Gastrocnemius medialis (tissue), 4 donors: Measurements from ENCODE around the gene HS2ST1.

Source experiments
- POLR2A ChIP-seq, 2 donors: fragments of 450-650 bp; IDR thresholded peaks; one replicate each; pipeline ENCODE4 v1.6.1; 2017; ENCODE audit warnings: antibody characterized with exemption in 2 of 2, mild to moderate bottlenecking in 2 of 2, moderate library complexity in 2 of 2
- TF ChIP-seq, protein P1 (sequence below), 5 experiments: fragments of 450-650 bp in 3 of 5; fragments of 200-600 bp in 2 of 5; sonication (generic) in 2 of 5; IDR thresholded peaks in 4 of 5; conservative IDR thresholded peaks in 1 of 5; 1 replicate in 4 of 5; 2 replicates in 1 of 5; pipeline ENCODE4 v1.5.1; 2016 to 2019; ENCODE audit warnings: antibody characterized with exemption in 5 of 5, mild to moderate bottlenecking in 3 of 5, moderate library complexity in 3 of 5

DNA sequence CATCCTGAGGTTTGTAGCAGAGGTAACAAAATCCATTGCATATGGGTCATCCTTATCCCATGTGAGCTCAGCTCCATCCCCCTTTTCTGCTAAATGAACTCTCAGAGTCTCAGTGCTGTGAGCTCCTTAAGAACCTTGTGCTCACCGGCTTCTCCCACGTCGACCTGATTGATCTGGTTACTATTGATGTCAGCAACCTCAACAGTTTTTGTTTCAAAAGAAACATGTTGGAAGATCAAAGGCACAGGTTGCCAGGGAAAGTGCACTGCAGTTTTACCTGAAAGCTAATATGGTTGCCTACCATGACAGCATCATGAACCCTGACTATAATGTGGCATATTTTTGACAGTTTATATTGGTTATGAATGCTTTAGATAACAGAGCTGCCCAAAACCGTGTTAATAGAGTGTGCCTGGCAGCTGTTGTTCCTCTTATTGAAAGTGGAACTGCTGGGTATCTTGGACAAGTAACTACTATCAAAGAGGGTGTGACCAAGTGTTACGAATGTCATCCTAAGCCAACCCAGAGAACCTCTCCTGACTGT, 131.4 kb downstream of the HS2ST1 start:
- TF ChIP-seq, protein P1, sequence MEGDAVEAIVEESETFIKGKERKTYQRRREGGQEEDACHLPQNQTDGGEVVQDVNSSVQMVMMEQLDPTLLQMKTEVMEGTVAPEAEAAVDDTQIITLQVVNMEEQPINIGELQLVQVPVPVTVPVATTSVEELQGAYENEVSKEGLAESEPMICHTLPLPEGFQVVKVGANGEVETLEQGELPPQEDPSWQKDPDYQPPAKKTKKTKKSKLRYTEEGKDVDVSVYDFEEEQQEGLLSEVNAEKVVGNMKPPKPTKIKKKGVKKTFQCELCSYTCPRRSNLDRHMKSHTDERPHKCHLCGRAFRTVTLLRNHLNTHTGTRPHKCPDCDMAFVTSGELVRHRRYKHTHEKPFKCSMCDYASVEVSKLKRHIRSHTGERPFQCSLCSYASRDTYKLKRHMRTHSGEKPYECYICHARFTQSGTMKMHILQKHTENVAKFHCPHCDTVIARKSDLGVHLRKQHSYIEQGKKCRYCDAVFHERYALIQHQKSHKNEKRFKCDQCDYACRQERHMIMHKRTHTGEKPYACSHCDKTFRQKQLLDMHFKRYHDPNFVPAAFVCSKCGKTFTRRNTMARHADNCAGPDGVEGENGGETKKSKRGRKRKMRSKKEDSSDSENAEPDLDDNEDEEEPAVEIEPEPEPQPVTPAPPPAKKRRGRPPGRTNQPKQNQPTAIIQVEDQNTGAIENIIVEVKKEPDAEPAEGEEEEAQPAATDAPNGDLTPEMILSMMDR (IDR thresholded peaks at IDR 0.05 in 4 of 5, conservative IDR thresholded peaks at IDR 0.05 in 1 of 5), result no peak
- no peak for TF ChIP-seq POLR2A (IDR thresholded peaks at IDR 0.05)
